Endothelial cell of umbilical vein (primary cell): ENCODE measurements around the gene NACA2. TPM values are rescaled to one million over a fixed set of nuclear protein-coding genes. Genes with fewer than 3 reads are reported as not detected.
A peak's percentile ranks its signal among the peaks of the same experiment; 100 is the strongest.
"Not testable (repeated sequence)": the region's sequence is repeated elsewhere in the genome, so short reads cannot be mapped to it uniquely, and the experiment has no call there.

Experiments
- BruUV-seq: library from RNA; stranded (reverse); fragments of 400-500 nt; replicated peaks from 2 replicates; lab custom pipeline; 2021; lab: Mats Ljungman, UMichigan
- CTCF ChIA-PET: fragments of 300-600, 350-600 bp; sonication (Branson Sonifier 250); formaldehyde crosslinking; loops from one replicate; lab custom pipeline; 2021; ENCODE audit warnings: antibody characterized with exemption, inconsistent platforms; lab: Charles Lee
- POLR2A ChIA-PET: fragments of 300-600, 350-600 bp; sonication (Branson Sonifier 250); formaldehyde crosslinking; loops from one replicate; lab custom pipeline; 2021; ENCODE audit warnings: antibody characterized with exemption, inconsistent platforms; lab: Charles Lee
- DNase-seq: peaks from one replicate; pipeline ENCODE4 v3.0.0-alpha.2; 2011; ENCODE audit warnings: low read depth, low spot score
- FAIRE-seq: peaks from 2 replicates; lab custom pipeline; 2011; peaks lifted over from hg19 to GRCh38; lab: Jason Lieb, UNC
- H2AFZ ChIP-seq: 2 replicates; pipeline ENCODE4 v1.6.0; 2012; ENCODE audit warnings: low read depth, low read length, control low read depth, inconsistent platforms
- H3K27ac ChIP-seq: 2 replicates; pipeline ENCODE4 v1.5.1; 2011; ENCODE audit warnings: low read depth, mild to moderate bottlenecking, control low read depth, low read length, moderate library complexity; ENCODE audit not compliant: insufficient read depth
- H3K27me3 ChIP-seq, 2 experiments: 2 replicates each; pipeline versions ENCODE4 v1.6.0 to v1.6.1; 2011; ENCODE audit warnings: low read length in 2 of 2, mixed read lengths in 1 of 2; ENCODE audit not compliant: control insufficient read depth in 2 of 2, insufficient read depth in 2 of 2
- H3K36me3 ChIP-seq, 2 experiments: 2 replicates in 1 of 2; 3 replicates in 1 of 2; pipeline ENCODE4 v1.5.1; 2011; ENCODE audit warnings: low read length in 2 of 2, mild to moderate bottlenecking in 1 of 2, moderate library complexity in 1 of 2; ENCODE audit not compliant: control insufficient read depth in 2 of 2, insufficient read depth in 2 of 2; ENCODE audit errors: extremely low read depth in 1 of 2
- H3K4me1 ChIP-seq: 3 replicates; pipeline ENCODE4 v1.5.1; 2011; ENCODE audit warnings: mild to moderate bottlenecking, low read length; ENCODE audit not compliant: control insufficient read depth, insufficient read depth; ENCODE audit errors: extremely low read depth
- H3K4me2 ChIP-seq: 2 replicates; pipeline ENCODE4 v1.6.1; 2011; ENCODE audit warnings: low read length, control low read depth, mixed read lengths; ENCODE audit not compliant: insufficient read depth
- H3K4me3 ChIP-seq, 3 experiments: fragments of 200-600 bp in 1 of 3; sonication (generic), shearing (Covaris generic) in 1 of 3; replicated peaks in 1 of 3; 2 replicates each; pipeline ENCODE4 v1.5.1; 2011 to 2016; ENCODE audit warnings: control low read depth in 3 of 3, low read length in 3 of 3, mild to moderate bottlenecking in 2 of 3, inconsistent platforms in 1 of 3, low read depth in 1 of 3, moderate library complexity in 1 of 3; ENCODE audit not compliant: insufficient read depth in 1 of 3
- H3K79me2 ChIP-seq: 2 replicates; pipeline ENCODE4 v1.6.0; 2012; ENCODE audit warnings: low read length, inconsistent platforms; ENCODE audit not compliant: control insufficient read depth, insufficient read depth
- H3K9ac ChIP-seq: replicated peaks from 2 replicates; pipeline ENCODE3; 2011; ENCODE audit warnings: low read length, control low read depth; ENCODE audit not compliant: insufficient read depth; ENCODE audit errors: extremely low read depth
- H3K9me1 ChIP-seq: replicated peaks from 3 replicates; pipeline ENCODE4 v1.6.0; 2011; ENCODE audit warnings: mild to moderate bottlenecking, low read length; ENCODE audit not compliant: control insufficient read depth, insufficient read depth; ENCODE audit errors: extremely low read depth
- H3K9me3 ChIP-seq: replicated peaks from 2 replicates; pipeline ENCODE4 v1.5.1; 2012; ENCODE audit warnings: low read length, inconsistent platforms; ENCODE audit not compliant: control insufficient read depth, insufficient read depth
- H4K20me1 ChIP-seq: replicated peaks from 2 replicates; pipeline ENCODE3; 2011; ENCODE audit warnings: mild to moderate bottlenecking, low read length; ENCODE audit not compliant: control insufficient read depth, insufficient read depth; ENCODE audit errors: extremely low read depth
- FOS ChIP-seq: IDR thresholded peaks from 2 replicates; pipeline ENCODE4 v1.6.1; 2011; ENCODE audit warnings: mild to moderate bottlenecking, low read length, moderate library complexity, borderline replicate concordance; ENCODE audit not compliant: insufficient read depth
- MYC ChIP-seq: IDR thresholded peaks from one replicate; pipeline ENCODE4 v1.6.1; 2011; ENCODE audit warnings: mild to moderate bottlenecking, low read depth, low read length
- dilution Hi-C: fragments of 300-500 bp; cut with MboI; formaldehyde crosslinking; loops from one replicate; pipeline ENCODE4 v1.15.0; 2019; ENCODE audit warnings: low sequenced_read_pairs; ENCODE audit not compliant: extremely low pct_ligation_motif_present
- intact Hi-C: fragments of 100-400 bp; cut with micrococcal nuclease; formaldehyde crosslinking; loops from one replicate; pipeline ENCODE4 v1.10.0; 2022
- polyA plus RNA-seq, 4 experiments: library from polyadenylated mRNA; depleted of rRNA in 3 of 4; stranded (reverse) in 3 of 4; unstranded in 1 of 4; fragments of >200 nt; gene quantifications; 2 replicates each; pipeline versions ENCODE4 v1.2.1 to v1.2.3, GENCODE V29; 2011 to 2012; ENCODE audit warnings: missing spikeins in 1 of 4
- total RNA-seq: library from RNA; stranded (reverse); gene quantifications from 2 replicates; pipeline ENCODE4 v1.2.3, GENCODE V29; 2021
- TF ChIP-seq, protein P1 (sequence below): IDR thresholded peaks from 2 replicates; pipeline ENCODE4 v1.6.1; 2011; ENCODE audit not compliant: insufficient read depth, insufficient read length

Gene NACA2
- total and polyA plus RNA-seq, 2 donors (not counting 3 experiments of a cell fraction or from before 2014, with no cell fraction given): not detected

DNA sequence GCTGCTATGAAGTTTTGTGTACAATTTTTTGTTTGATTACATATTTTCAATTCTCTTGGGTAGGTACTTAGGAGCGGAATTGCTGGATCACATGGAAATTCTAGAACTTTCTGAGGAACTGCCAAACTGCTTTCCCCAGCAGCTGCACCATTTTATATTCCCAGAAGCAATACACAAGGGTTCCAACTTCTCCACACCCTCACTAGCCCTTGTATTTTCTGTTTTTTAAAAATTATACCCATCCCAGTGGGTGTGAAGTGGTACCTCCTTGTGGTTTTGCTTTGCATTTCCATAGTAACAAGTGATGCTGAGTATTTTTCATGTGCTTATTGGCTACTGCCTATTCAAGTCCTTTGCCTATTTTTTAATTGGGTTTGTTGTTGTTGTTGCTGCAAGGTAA is 20.9 kb downstream of the NACA2 start:
- Histone ChIP-seq H3K27me3 (peaks cover under 1 to 8% of the 10 kb centered on the region in 2 experiments), H3K79me2 (no peaks in the 10 kb centered on the region), H3K36me3 (no peaks in the 10 kb centered on the region), H4K20me1 (no peaks in the 10 kb centered on the region), H3K4me2 (no peak overlapping the region), H3K4me3 (no peak overlapping the region), H2AFZ (no peak overlapping the region), H3K4me1 (no peaks in the 10 kb centered on the region), H3K9ac (no peak overlapping the region), H3K9me1 (no peaks in the 10 kb centered on the region), H3K9me3 (no peaks in the 10 kb centered on the region), H3K27ac (no peak overlapping the region)
- TF ChIP-seq, protein P1, sequence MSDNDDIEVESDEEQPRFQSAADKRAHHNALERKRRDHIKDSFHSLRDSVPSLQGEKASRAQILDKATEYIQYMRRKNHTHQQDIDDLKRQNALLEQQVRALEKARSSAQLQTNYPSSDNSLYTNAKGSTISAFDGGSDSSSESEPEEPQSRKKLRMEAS: no peak
- TF ChIP-seq MYC: no peak
- TF ChIP-seq FOS: no peak
- CTCF ChIA-PET: interaction anchor here (1.6 kb wide), 1 partner anchor 158 kb away, joined by 5 read pairs; no protein-coding TSS in a partner anchor
- BruUV-seq: no TSS peak
- peak; percentile 17 for DNase-seq
- no peak for FAIRE-seq
- POLR2A ChIA-PET: no interaction called here
- dilution Hi-C loops (no loop called here), intact Hi-C loops (no loop called here)

- CTCF ChIA-PET, FAIRE-seq: not testable (repeated sequence)
These were observed 21.5 kb downstream of the NACA2 start for GRCh38 chr17:61569525-61569924.

More at GRCh38 chr17:61569525-61569924, 21.5 kb downstream of the NACA2 start:
- intact Hi-C loops, H3K9me3 ChIP-seq, H4K20me1 ChIP-seq, POLR2A ChIA-PET, dilution Hi-C loops, H3K79me2 ChIP-seq, DNase-seq, H3K4me3 ChIP-seq, H3K4me1 ChIP-seq, H3K36me3 ChIP-seq, BruUV-seq, H3K27me3 ChIP-seq, H2AFZ ChIP-seq, H3K9me1 ChIP-seq, H3K9ac ChIP-seq, H3K27ac ChIP-seq, H3K4me2 ChIP-seq: not testable (repeated sequence)
